H9 (cell line): Measurements from ENCODE around the gene PTPRQ. TPM values are rescaled to one million over a fixed set of nuclear protein-coding genes. Genes with fewer than 3 reads are reported as not detected.

Experiments used
- DNase-seq: peaks from one replicate; pipeline ENCODE4 v3.0.0-alpha.2; 2017
- H2AFZ ChIP-seq: one replicate; pipeline ENCODE4 v1.6.1; 2013; ENCODE audit warnings: mild to moderate bottlenecking, low read length, control low read depth, moderate library complexity
- H2AK5ac ChIP-seq: 2 replicates; pipeline ENCODE4 v1.6.1; 2013; ENCODE audit warnings: low read length, control low read depth, mixed read lengths; ENCODE audit not compliant: insufficient read length
- H2BK120ac ChIP-seq: one replicate; pipeline ENCODE4 v1.6.1; 2013; ENCODE audit warnings: low read depth, mild to moderate bottlenecking, low read length, control low read depth, inconsistent platforms; ENCODE audit not compliant: poor library complexity, severe bottlenecking
- H2BK12ac ChIP-seq: 2 replicates; pipeline ENCODE4 v1.6.1; 2013; ENCODE audit warnings: low read length, control low read depth, mixed read lengths, low read depth; ENCODE audit not compliant: insufficient read length
- H2BK15ac ChIP-seq: 2 replicates; pipeline ENCODE4 v1.6.1; 2013; ENCODE audit warnings: low read depth, low read length, control low read depth
- H2BK20ac ChIP-seq: one replicate; pipeline ENCODE4 v1.6.1; 2013; ENCODE audit warnings: low read depth, mild to moderate bottlenecking, low read length, control low read depth, inconsistent platforms; ENCODE audit not compliant: poor library complexity, severe bottlenecking
- H2BK5ac ChIP-seq: 2 replicates; pipeline ENCODE4 v1.6.1; 2013; ENCODE audit warnings: low read length, control low read depth, mixed read lengths; ENCODE audit not compliant: insufficient read length
- H3K14ac ChIP-seq: 2 replicates; pipeline ENCODE4 v1.6.1; 2013; ENCODE audit warnings: low read length, control low read depth; ENCODE audit not compliant: insufficient read depth
- H3K18ac ChIP-seq: 2 replicates; pipeline ENCODE4 v1.6.1; 2013; ENCODE audit warnings: low read depth, mild to moderate bottlenecking, mixed read lengths, low read length, control low read depth; ENCODE audit not compliant: insufficient read length
- H3K23ac ChIP-seq: 2 replicates; pipeline ENCODE4 v1.6.1; 2013; ENCODE audit warnings: low read length, control low read depth, mixed read lengths, low read depth; ENCODE audit not compliant: insufficient read length
- H3K23me2 ChIP-seq: 2 replicates; pipeline ENCODE4 v1.6.1; 2013; ENCODE audit warnings: low read depth, mild to moderate bottlenecking, mixed read lengths, low read length, control low read depth; ENCODE audit not compliant: insufficient read length, poor library complexity, severe bottlenecking
- H3K27ac ChIP-seq: 2 replicates; pipeline ENCODE4 v1.5.1; 2013; ENCODE audit warnings: low read length, control low read depth, mixed read lengths, low read depth; ENCODE audit not compliant: insufficient read length
- H3K27me3 ChIP-seq: 2 replicates; pipeline ENCODE4 v1.6.1; 2013; ENCODE audit warnings: low read length, control low read depth, inconsistent platforms; ENCODE audit not compliant: insufficient read depth
- H3K4ac ChIP-seq: 2 replicates; pipeline ENCODE4 v1.6.1; 2013; ENCODE audit warnings: low read depth, mild to moderate bottlenecking, control low read depth, inconsistent platforms, low read length, moderate library complexity
- H3K4me1 ChIP-seq: 2 replicates; pipeline ENCODE4 v1.6.1; 2013; ENCODE audit warnings: low read length, control low read depth, inconsistent platforms; ENCODE audit not compliant: insufficient read depth
- H3K4me2 ChIP-seq: 2 replicates; pipeline ENCODE4 v1.6.1; 2013; ENCODE audit warnings: low read length, control low read depth, mixed read lengths; ENCODE audit not compliant: insufficient read length, insufficient read depth
- H3K56ac ChIP-seq: 2 replicates; pipeline ENCODE4 v1.6.1; 2013; ENCODE audit warnings: low read depth, mild to moderate bottlenecking, mixed read lengths, low read length, control low read depth; ENCODE audit not compliant: insufficient read length
- H3K79me1 ChIP-seq: 2 replicates; pipeline ENCODE4 v1.6.1; 2013; ENCODE audit warnings: low read depth, mild to moderate bottlenecking, moderate library complexity, low read length, control low read depth, inconsistent platforms; ENCODE audit not compliant: insufficient read depth, poor library complexity, severe bottlenecking
- H3K79me2 ChIP-seq: 2 replicates; pipeline ENCODE4 v1.6.1; 2013; ENCODE audit warnings: low read length, control low read depth, inconsistent platforms; ENCODE audit not compliant: insufficient read depth
- H3K9ac ChIP-seq: 2 replicates; pipeline ENCODE4 v1.6.1; 2013; ENCODE audit warnings: low read length, control low read depth, mixed read lengths; ENCODE audit not compliant: insufficient read length; ENCODE audit errors: extremely low read depth
- H3K9me3 ChIP-seq: one replicate; pipeline ENCODE4 v1.6.1; 2013; ENCODE audit warnings: low read depth, low read length, inconsistent platforms; ENCODE audit not compliant: control insufficient read depth
- H3T11ph ChIP-seq: one replicate; pipeline ENCODE4 v1.6.1; 2013; ENCODE audit warnings: mild to moderate bottlenecking, low read length, control low read depth, inconsistent platforms
- H4K20me1 ChIP-seq: one replicate; pipeline ENCODE4 v1.6.1; 2013; ENCODE audit not compliant: control insufficient read depth, insufficient read length, insufficient read depth
- H4K5ac ChIP-seq: 2 replicates; pipeline ENCODE4 v1.6.1; 2013; ENCODE audit warnings: low read depth, mild to moderate bottlenecking, mixed read lengths, low read length, control low read depth; ENCODE audit not compliant: insufficient read length
- H4K8ac ChIP-seq: replicated peaks from 2 replicates; pipeline ENCODE4 v1.6.1; 2013; ENCODE audit warnings: low read length, control low read depth, mixed read lengths, low read depth; ENCODE audit not compliant: insufficient read length
- H4K91ac ChIP-seq: 2 replicates; pipeline ENCODE4 v1.6.1; 2013; ENCODE audit warnings: low read depth, mild to moderate bottlenecking, moderate library complexity, mixed read lengths, low read length, control low read depth; ENCODE audit not compliant: insufficient read length
- H3K27ac Mint-ChIP-seq, 3 experiments: 2 replicates in 2 of 3; 3 replicates in 1 of 3; pipeline ENCODE4 v1.8.0; 2020 to 2021; ENCODE audit warnings: mixed read lengths in 3 of 3, mild to moderate bottlenecking in 1 of 3, moderate library complexity in 1 of 3
- H3K27me3 Mint-ChIP-seq: 2 replicates; pipeline ENCODE4 v1.8.0; 2021; ENCODE audit warnings: low read depth, mild to moderate bottlenecking, moderate library complexity, mixed read lengths
- H3K36me3 Mint-ChIP-seq, 3 experiments: 2 replicates in 2 of 3; 3 replicates in 1 of 3; pipeline ENCODE4 v1.8.0; 2020 to 2021; ENCODE audit warnings: low read depth in 3 of 3, mixed read lengths in 3 of 3; ENCODE audit not compliant: insufficient read depth in 1 of 3
- H3K4me1 Mint-ChIP-seq, 2 experiments: 2 replicates each; pipeline ENCODE4 v1.8.0; 2020; ENCODE audit warnings: mixed read lengths in 2 of 2
- H3K4me3 Mint-ChIP-seq, 2 experiments: 2 replicates in 1 of 2; 3 replicates in 1 of 2; pipeline ENCODE4 v1.8.0; 2020 to 2021; ENCODE audit warnings: mild to moderate bottlenecking in 2 of 2, mixed read lengths in 2 of 2, moderate library complexity in 1 of 2
- H3K9me3 Mint-ChIP-seq, 2 experiments: 2 replicates in 1 of 2; 3 replicates in 1 of 2; pipeline ENCODE4 v1.8.0; 2020; ENCODE audit warnings: mild to moderate bottlenecking in 2 of 2, mixed read lengths in 2 of 2, moderate library complexity in 1 of 2
- CTCF ChIP-seq: fragments of 200-600 bp; sonication (generic); conservative IDR thresholded peaks from 3 replicates; pipeline ENCODE4 v1.8.0; 2021; ENCODE audit warnings: antibody characterized with exemption, mild to moderate bottlenecking
- total RNA-seq: library from RNA; stranded (reverse); gene quantifications from 2 replicates; pipeline ENCODE4 v1.2.1, GENCODE V29; 2021

Gene PTPRQ
- total RNA-seq, 1 experiment from 2014 or later = not detected

DNA sequence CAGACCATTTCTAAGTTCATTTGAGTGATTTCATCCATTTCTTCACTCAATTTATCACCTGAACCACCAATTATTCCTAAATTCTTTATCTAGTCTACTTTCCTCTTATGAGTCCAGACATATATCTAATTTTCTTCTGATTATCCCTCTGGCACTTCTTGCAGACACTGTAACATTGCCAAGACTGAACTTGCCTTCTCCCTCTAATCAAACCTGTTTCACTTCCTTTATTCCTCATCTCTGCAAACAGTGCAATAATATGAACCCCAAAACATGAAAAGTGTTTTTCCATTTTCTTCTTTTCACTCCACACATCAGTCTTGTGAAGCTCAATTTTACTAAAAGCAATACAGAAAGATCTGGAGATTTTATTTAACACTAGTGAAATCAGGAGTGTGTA lies 37.8 kb upstream of the PTPRQ start:
- no peaks in the 10 kb centered on the region for H3K36me3 Mint-ChIP-seq
- Histone ChIP-seq H2BK120ac (no peak overlapping the region), H3K4me1 (no peaks in the 10 kb centered on the region), H3K4ac (no peak overlapping the region), H3K27me3 (no peaks in the 10 kb centered on the region), H2AK5ac (no peak overlapping the region), H3K56ac (no peak overlapping the region), H2BK5ac (no peak overlapping the region), H3K79me1 (no peaks in the 10 kb centered on the region), H2BK15ac (no peak overlapping the region), H2BK12ac (no peak overlapping the region), H3K23me2 (no peaks in the 10 kb centered on the region), H2AFZ (no peak overlapping the region), H4K8ac (no peak overlapping the region), H4K20me1 (no peaks in the 10 kb centered on the region), H3K23ac (no peak overlapping the region), H3K9ac (no peak overlapping the region), H2BK20ac (no peak overlapping the region), H3K14ac (no peak overlapping the region), H3K79me2 (no peaks in the 10 kb centered on the region), H4K91ac (no peak overlapping the region), H3T11ph (no peak overlapping the region), H3K18ac (no peak overlapping the region), H3K4me2 (no peak overlapping the region), H3K9me3 (no peaks in the 10 kb centered on the region), H3K27ac (no peak overlapping the region), H4K5ac (no peak overlapping the region)
- H3K4me1 Mint-ChIP-seq = no peaks in the 10 kb centered on the region
- DNase-seq = no peak
- H3K27ac Mint-ChIP-seq = no peak overlapping the region
- H3K27me3 Mint-ChIP-seq = no peaks in the 10 kb centered on the region; the same call in 1 of the 2 replicates
- no peak overlapping the region for H3K4me3 Mint-ChIP-seq
- no peaks in the 10 kb centered on the region for H3K9me3 Mint-ChIP-seq
- no peak for TF ChIP-seq CTCF
